ENCODE measurements around the gene PREX1. TPM values are rescaled to one million over a fixed set of nuclear protein-coding genes. Genes with fewer than 3 reads are reported as not detected.
A peak's percentile ranks its signal among the peaks of the same experiment; 100 is the strongest.

The PREX1 gene
- total and polyA plus RNA-seq, 8 donors, result 1.5 to 13.2 (median 6.3) TPM

GRCh38 chr20:48709058-48709691 lies 118.6 kb downstream of the PREX1 start:
- ATAC-seq (no peak), DNase-seq (peak in 1 of 6 donors; percentile 19), FAIRE-seq (no peak)
- intact Hi-C loops (cut with DNase I), result no loop called here
- Histone ChIP-seq H3K27me3 (no peaks in the 10 kb centered on the region), H3K4me3 (no peak overlapping the region), H3K27ac (no peak overlapping the region), H3K36me3 (no peaks in the 10 kb centered on the region), H3K9me3 (no peaks in the 10 kb centered on the region), H3K4me1 (no peaks in the 10 kb centered on the region)
- 86% methylated on average over 18 of the region's 18 CpGs for WGBS, 2 donors
- no peak for TF ChIP-seq CTCF (IDR thresholded peaks at IDR 0.05)

GRCh38 chr20:48708630-48709029 lies 119.2 kb downstream of the PREX1 start:
- peak in 2 of 6 donors; percentile 24 to 27 for DNase-seq
- Histone ChIP-seq H3K4me3 (no peak overlapping the region), H3K4me1 (no peaks in the 10 kb centered on the region), H3K27ac (no peak overlapping the region), H3K36me3 (no peaks in the 10 kb centered on the region), H3K27me3 (no peaks in the 10 kb centered on the region), H3K9me3 (no peaks in the 10 kb centered on the region)
- intact Hi-C loops (cut with DNase I), result no loop called here
- WGBS, 2 donors, result 80 to 88% methylated on average over 11 of the region's 11 CpGs
- ATAC-seq, result no peak
- no peak for TF ChIP-seq CTCF (IDR thresholded peaks at IDR 0.05)
- no peak for FAIRE-seq

GRCh38 chr20:48708116-48708515 lies 119.7 kb downstream of the PREX1 start:
- no peaks in the 10 kb centered on the region for H3K4me1 ChIP-seq
- no peak for TF ChIP-seq CTCF (IDR thresholded peaks at IDR 0.05)
- H3K4me3 ChIP-seq, result no peak overlapping the region
- intact Hi-C loops (cut with DNase I), result no loop called here
- no peaks in the 10 kb centered on the region for H3K27me3 ChIP-seq
- FAIRE-seq, result no peak
- no peaks in the 10 kb centered on the region for H3K36me3 ChIP-seq
- WGBS, 2 donors, result 86 to 90% methylated on average over 7 of the region's 7 CpGs
- H3K27ac ChIP-seq, result no peak overlapping the region
- no peak for ATAC-seq
- DNase-seq, result peak in 2 of 6 donors; percentile 13 to 23
- no peaks in the 10 kb centered on the region for H3K9me3 ChIP-seq

- no peak overlapping the region for H3K4me3 ChIP-seq
- no peaks in the 10 kb centered on the region for H3K27me3 ChIP-seq
- TF ChIP-seq CTCF (IDR thresholded peaks at IDR 0.05), result no peak
- 81% methylated on average over 12 of the region's 12 CpGs for WGBS, 2 donors
- intact Hi-C loops (cut with DNase I), result no loop called here
- FAIRE-seq (no peak), ATAC-seq (no peak), DNase-seq (peak in 2 of 6 donors; percentile 10 to 28)
- H3K9me3 ChIP-seq, result no peaks in the 10 kb centered on the region
- no peaks in the 10 kb centered on the region for H3K4me1 ChIP-seq
- H3K27ac ChIP-seq, result peak overlapping the region in 1 of 4 donors; percentile 8
- H3K36me3 ChIP-seq, result no peaks in the 10 kb centered on the region
Measured at GRCh38 chr20:48706710-48707365, 121.0 kb downstream of the PREX1 start.

GRCh38 chr20:48706116-48706656 lies 121.6 kb downstream of the PREX1 start:
- H3K27ac ChIP-seq, result peak overlapping the region in 1 of 4 donors; percentile 8
- 90 to 98% methylated on average over 2 of the region's 2 CpGs for WGBS, 2 donors
- DNase-seq (peak in 2 of 6 donors; percentile 6 to 11), FAIRE-seq (no peak), ATAC-seq (no peak)
- intact Hi-C loops (cut with DNase I), result no loop called here
- no peak for TF ChIP-seq CTCF (IDR thresholded peaks at IDR 0.05)
- H3K36me3 ChIP-seq, result no peaks in the 10 kb centered on the region
- no peaks in the 10 kb centered on the region for H3K27me3 ChIP-seq
- no peaks in the 10 kb centered on the region for H3K9me3 ChIP-seq
- no peak overlapping the region for H3K4me3 ChIP-seq
- H3K4me1 ChIP-seq, result no peaks in the 10 kb centered on the region
